AG04450 (cell line): ENCODE results near the gene VPS37C. TPM values are rescaled to one million over a fixed set of nuclear protein-coding genes. Genes with fewer than 3 reads are reported as not detected.

Source experiments
- CTCF ChIA-PET: fragments of 300-600, 350-600 bp; formaldehyde crosslinking; extraction: SDS; loops from one replicate; lab custom pipeline; 2022; ENCODE audit warnings: antibody characterized with exemption, inconsistent platforms; lab: Charles Lee
- POLR2A ChIA-PET: fragments of 350-600 bp; formaldehyde crosslinking; extraction: SDS; loops from one replicate; lab custom pipeline; 2021; ENCODE audit warnings: antibody characterized with exemption, inconsistent platforms; lab: Yijun Ruan, JAX
- DNase-seq: peaks from one replicate; pipeline ENCODE4 v3.0.0-alpha.2; 2011; ENCODE audit warnings: low read depth, low spot score
- H3K27ac ChIP-seq: one replicate; pipeline ENCODE4 v1.5.1; 2012; ENCODE audit warnings: low read depth, low read length, control low read depth
- H3K27me3 ChIP-seq: one replicate; pipeline ENCODE4 v1.6.0; 2012; ENCODE audit warnings: low read length; ENCODE audit not compliant: control insufficient read depth, insufficient read depth
- H3K4me3 ChIP-seq: 2 replicates; pipeline ENCODE4 v1.5.1; 2011; ENCODE audit warnings: mild to moderate bottlenecking, low read depth, low read length, control low read depth
- H3K9me3 ChIP-seq: 2 replicates; pipeline ENCODE4 v1.5.1; 2012; ENCODE audit warnings: low read length; ENCODE audit not compliant: control insufficient read depth, insufficient read depth
- polyA plus RNA-seq: library from polyadenylated mRNA; depleted of rRNA; stranded (reverse); fragments of >200 nt; gene quantifications from 2 replicates; pipeline ENCODE4 v1.2.3, GENCODE V29; 2011
- TF ChIP-seq, protein P1 (sequence below): IDR thresholded peaks from 2 replicates; pipeline ENCODE4 v1.5.1; 2011; ENCODE audit warnings: low read depth, low read length, control low read depth, inconsistent platforms

VPS37C gene
- polyA plus RNA-seq, 1 experiment, result 10.9 TPM

DNA sequence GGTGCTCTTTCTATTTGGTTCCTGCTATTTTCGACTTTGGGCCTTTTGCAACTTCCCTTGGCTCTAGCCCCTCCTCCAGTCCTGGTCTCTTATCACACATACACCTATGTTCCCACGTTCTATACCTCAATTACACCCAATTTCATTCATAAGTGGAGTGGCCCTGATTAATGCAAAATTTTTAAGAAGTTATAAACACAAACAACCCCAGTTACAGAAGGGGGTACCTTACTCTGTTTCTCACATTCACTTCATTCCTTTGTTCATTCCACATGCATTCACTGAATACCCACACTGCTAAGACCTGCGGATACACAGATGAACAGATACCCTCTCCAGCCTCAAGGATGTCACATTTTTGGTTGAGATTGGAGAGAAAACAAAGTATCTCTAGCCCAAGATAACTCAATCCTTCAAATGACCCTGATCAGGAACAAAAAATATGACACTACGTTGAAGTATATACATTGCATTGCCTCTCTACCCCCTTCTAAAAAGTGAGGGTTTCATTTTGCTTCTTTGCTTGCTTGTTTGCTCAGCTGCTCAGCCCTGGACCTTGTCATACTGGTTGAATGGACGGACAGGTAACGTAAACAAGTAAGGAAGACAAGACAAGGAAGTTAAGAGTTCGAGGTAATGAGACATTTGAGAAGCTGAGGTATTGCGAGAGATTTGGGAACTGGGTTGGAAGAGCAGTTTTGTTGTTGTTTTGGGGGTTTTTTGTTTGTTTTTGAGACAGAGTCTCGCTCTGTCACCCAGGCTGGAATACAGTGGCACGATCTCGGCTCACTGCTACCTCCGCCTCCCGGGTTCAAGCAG lies 3.6 kb upstream of the VPS37C start:
- TF ChIP-seq, protein P1, sequence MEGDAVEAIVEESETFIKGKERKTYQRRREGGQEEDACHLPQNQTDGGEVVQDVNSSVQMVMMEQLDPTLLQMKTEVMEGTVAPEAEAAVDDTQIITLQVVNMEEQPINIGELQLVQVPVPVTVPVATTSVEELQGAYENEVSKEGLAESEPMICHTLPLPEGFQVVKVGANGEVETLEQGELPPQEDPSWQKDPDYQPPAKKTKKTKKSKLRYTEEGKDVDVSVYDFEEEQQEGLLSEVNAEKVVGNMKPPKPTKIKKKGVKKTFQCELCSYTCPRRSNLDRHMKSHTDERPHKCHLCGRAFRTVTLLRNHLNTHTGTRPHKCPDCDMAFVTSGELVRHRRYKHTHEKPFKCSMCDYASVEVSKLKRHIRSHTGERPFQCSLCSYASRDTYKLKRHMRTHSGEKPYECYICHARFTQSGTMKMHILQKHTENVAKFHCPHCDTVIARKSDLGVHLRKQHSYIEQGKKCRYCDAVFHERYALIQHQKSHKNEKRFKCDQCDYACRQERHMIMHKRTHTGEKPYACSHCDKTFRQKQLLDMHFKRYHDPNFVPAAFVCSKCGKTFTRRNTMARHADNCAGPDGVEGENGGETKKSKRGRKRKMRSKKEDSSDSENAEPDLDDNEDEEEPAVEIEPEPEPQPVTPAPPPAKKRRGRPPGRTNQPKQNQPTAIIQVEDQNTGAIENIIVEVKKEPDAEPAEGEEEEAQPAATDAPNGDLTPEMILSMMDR, result no peak
- Histone ChIP-seq H3K27me3 (peaks cover 4% of the 10 kb centered on the region), H3K9me3 (no peaks in the 10 kb centered on the region), H3K27ac (no peak overlapping the region), H3K4me3 (no peak overlapping the region)
- ChIA-PET CTCF (no interaction called here), POLR2A (no interaction called here)
- no peak for DNase-seq

DNA sequence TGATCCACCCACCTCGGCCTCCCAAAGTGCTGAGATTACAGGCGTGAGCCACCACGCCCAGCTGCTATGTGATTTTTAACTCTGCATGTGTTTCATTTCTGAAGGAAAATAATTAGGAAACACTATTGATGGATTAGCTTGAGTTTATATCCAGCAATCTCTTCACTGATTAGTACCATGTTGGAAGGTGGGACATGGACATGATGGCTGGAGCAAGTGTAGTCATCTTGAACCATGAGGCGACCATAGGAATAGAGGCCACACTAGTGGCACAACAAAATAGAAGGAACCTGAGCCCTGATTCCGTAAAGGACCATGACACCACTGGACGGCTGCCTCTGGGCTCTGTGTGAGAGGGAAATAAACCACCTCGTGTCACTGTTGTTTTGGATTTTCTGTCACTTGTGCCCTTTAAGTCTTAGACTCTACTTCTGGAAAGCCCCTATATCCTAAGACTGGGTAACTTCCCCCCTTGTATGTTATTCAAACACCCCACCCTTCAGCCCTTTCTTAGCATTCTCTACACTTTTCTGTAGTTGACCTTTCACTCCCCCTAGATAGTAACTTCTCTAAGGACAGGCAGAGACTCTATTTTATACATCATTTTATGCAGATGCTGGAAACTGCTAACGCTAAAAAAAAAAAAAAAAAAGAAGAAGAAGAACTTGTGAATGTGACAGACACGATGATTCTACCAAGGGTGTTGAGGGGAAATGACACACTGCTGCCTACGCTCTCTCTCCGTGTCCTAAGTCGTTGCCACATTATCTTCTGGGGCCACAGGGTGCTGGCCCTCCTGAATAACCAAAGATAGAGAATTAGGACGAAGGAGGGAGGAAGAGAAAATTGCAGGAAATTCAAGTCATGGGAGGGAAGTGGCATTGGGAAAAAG lies 2.7 kb upstream of the VPS37C start:
- H3K27me3 ChIP-seq, result no peaks in the 10 kb centered on the region
- H3K27ac ChIP-seq, result no peak overlapping the region
- ChIA-PET CTCF (interaction anchor here (0.5 to 0.6 kb wide), 2 partner anchors 13 to 88 kb away, joined by 3 read pairs; no protein-coding TSS in a partner anchor), POLR2A (no interaction called here)
- no peak for DNase-seq
- TF ChIP-seq, protein P1, result no peak
- no peak overlapping the region for H3K4me3 ChIP-seq
- no peaks in the 10 kb centered on the region for H3K9me3 ChIP-seq

DNA sequence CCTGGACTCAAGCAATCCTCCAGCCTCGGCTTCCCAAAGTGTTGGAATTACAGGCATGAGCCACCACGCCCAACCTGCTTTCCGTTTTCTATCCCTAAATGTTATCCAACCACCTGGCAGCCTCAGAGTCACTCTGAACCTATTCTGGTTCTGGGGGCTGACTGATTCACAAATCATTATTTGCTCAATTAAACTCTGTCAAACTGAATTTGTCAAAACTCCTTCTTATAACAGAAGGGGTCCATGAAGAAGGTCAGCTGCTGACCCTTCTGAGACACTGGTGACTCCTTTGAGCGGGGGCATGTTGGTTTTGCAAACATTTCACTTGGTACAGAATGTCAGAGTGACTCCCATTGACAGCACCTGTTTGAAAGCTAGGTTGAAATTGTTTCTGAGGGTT lies 1.8 kb upstream of the VPS37C start:
- TF ChIP-seq, protein P1, result no peak
- POLR2A ChIA-PET, result no interaction called here
- Histone ChIP-seq H3K27me3 (no peaks in the 10 kb centered on the region), H3K27ac (no peak overlapping the region), H3K4me3 (no peak overlapping the region), H3K9me3 (no peaks in the 10 kb centered on the region)
- DNase-seq, result no peak
- CTCF ChIA-PET, result interaction anchor here (0.5 to 0.6 kb wide), 2 partner anchors 14 to 89 kb away, joined by 3 read pairs; no protein-coding TSS in a partner anchor

DNA sequence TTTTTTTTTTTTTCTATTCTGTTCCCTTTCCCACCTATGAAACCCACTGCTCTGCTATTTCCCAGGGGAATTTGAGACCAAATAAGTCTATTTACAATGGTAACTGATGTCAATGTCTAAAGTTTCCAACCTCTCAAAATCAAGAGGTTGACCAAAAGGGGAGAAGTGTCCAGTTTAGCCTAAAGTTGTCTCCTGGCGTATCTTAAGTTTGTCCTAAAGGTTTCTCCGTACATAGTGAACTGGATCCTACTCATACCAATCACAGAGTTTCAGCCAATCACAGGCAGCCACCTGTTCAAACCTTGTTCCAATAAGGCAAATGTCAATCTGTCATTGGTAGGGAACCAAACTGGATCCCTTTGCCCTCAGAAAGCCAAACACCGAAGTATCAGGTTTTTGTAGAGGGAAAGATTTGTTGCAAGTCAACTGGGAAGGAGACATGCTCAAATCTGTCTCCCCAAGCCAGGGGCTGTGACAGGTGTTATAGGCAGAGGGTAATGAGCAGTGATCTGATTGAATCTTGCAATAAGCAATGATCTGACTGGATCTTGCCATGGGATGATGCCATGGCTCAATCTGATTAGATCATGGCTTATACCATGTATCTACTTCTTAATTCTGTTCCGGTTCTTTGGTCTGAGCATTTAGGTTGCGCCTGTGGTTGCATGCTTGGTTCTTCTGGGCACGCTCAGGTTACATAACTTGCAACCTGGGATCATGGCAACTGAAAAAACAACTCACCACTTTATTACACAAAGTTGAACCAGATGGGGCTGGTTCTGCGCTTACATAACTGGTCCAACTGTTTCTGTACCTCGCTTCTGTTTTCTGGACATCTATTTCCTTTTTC lies 1.1 kb upstream of the VPS37C start:
- Histone ChIP-seq H3K27ac (no peak overlapping the region), H3K9me3 (no peaks in the 10 kb centered on the region), H3K27me3 (no peaks in the 10 kb centered on the region), H3K4me3 (peak overlapping the region; percentile 79)
- DNase-seq, result no peak
- POLR2A ChIA-PET, result interaction anchor here (0.6 to 1.0 kb wide), 3 partner anchors 20 to 230 kb away, joined by 3 to 5 read pairs (median 4); no protein-coding TSS in a partner anchor
- CTCF ChIA-PET, result interaction anchor here (1.1 to 1.6 kb wide), 2 partner anchors 13 to 29 kb away, joined by 3 read pairs; no protein-coding TSS in a partner anchor
- TF ChIP-seq, protein P1, result no peak
